NCI-H2196 treated with DMSO at 0.1 percent for 48 hours (cell line): ENCODE results near the gene LDB2.

Source experiments
- DNase-seq: peaks from one replicate; lab custom pipeline; 2025; ENCODE audit not compliant: unreplicated experiment; lab: John Stamatoyannopoulos, UW

The LDB2 gene

GRCh38 chr4:16759931-16760582 lies 138.4 kb downstream of the LDB2 start:
- DNase-seq: no peak

DNA sequence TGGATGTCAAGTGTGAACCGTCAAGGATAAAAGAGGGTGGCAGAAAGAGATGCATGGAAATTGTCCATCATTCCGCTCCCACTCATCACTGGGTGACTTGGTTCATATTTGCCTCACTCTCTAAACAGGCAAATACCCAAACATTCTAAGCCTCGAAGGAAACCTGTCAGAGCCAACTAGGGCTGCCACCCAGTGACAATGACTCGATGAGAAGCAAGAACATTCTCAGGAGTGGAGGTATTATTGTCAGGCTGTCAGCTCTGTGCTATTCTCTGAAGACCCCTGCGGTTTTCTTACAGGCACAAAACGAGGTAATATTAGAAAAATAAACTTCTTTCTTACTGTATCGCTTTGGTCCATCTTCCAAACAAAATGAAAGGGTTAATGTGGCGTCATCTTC lies 139.6 kb downstream of the LDB2 start:
- DNase-seq: no peak

DNA sequence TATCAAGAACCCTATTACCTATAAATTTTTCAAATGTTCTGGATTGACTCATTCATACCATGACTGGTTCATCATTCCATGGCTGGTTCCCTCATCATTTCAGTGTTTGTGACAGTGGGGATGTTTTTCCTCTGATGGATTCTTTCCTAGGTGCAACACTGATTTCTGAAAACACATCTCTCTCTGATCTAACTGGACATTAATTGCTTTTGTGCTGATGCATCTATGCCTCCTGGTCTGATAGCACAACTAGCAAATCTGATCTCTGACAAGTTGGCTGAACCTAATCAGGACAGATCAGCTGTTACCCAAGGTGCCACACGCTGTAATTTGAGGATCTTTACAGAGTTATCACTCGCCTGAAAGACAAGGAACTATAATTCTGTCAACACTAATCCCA lies 140.2 kb downstream of the LDB2 start:
- no peak for DNase-seq

GRCh38 chr4:16757080-16757521 lies 141.3 kb downstream of the LDB2 start:
- no peak for DNase-seq

DNA sequence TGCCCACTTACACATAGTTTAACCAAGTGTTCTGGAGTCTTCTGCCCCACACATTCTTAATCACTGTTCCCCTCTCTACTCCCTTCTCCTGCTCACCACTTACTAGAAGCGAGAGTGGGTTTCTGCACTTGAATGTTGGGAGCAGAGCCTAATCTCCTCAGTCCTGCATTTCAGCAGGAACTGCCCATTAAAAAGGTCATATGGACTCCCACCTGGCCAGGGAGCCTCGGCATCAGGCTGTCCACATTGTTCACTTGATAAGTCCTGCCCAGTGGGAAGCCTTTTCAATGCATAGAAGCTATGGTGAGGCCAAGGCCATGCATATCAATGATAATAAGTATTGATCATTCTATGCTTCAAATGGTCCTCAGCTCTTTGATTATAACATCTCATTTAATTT lies 144.3 kb downstream of the LDB2 start:
- no peak for DNase-seq

GRCh38 chr4:16752150-16752549 lies 146.3 kb downstream of the LDB2 start:
- no peak for DNase-seq

DNA sequence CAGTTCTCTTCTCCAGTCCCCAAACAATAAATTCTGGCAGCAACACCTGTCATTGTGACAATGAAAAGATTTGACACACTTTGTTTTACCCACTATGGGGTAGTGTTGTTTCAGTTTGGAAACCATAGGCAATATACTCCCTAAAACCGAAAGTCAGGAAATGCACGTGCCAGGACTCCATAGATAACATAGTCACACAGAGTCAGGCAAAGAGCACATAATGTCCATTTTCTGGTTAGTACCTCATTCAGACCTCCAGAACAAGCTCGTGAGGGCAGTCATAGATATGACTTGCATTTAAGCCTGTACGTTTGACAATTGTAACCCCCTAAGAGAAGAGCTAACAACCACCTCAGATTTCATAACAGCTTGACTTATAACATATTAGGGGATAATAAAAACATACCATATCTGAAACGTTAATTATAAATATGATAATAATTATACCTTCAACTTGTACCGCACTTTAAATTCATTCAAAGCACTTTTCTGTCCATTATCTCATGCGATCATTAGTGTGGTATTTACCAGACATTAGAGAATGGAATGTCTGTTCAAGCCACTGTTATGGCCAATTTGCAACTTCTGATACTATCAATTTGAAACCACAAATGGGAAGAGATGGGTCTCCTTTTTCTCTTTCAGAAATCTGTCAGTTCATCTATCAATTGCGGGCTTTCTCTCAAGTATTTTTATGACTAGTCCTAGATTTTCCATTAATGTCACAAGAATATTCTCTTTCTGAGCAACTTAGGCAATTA lies 147.4 kb downstream of the LDB2 start:
- no peak for DNase-seq

DNA sequence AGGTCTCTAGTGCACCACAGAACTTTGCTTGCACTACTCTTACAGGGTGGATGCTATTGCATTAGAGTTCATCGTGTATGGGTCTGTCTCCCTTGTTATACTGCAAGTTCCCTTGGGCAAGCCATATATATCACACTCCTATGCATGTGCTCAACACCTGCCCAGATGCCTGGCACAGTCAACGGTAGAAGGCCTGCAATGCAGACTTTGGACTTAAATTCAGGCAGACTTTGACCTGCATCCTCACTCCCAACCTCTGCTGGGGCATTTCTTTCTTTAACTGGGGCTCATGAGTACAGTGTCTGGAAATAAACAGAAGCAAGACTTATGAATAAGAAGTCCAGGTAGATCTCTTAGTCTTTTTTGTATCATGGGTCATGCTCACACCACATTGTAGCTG lies 148.2 kb downstream of the LDB2 start:
- no peak for DNase-seq

GRCh38 chr4:16745887-16746286 lies 152.6 kb downstream of the LDB2 start:
- DNase-seq: no peak

DNA sequence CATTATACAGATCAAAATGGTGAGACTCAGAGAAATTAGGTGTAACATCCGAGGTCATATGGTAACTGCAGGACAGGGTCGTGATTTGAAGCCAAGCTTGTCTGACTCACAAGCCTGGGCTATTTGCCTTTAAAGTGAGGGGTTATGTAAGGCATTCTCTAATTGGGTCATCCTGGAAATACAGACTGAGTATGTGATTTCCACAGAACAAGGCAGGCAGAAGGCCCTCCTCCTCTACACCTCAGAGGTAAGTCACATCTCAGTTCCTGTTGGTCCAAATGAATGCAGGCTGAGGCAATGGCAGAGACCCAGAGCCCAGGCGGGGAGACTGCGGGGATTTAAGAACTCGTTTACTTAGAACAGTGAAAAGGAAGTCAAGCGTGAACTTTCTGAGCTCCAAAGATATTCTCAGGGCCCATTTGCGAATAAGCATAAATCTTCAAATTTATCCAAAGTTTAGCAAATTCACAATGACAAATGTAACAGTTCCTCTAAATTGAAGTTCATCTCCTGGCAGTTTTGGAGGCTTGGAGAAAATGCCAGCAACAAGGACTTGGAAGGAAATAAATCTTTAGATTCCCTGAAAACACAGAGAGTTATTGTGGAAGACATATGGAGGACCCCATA lies 153.3 kb downstream of the LDB2 start:
- DNase-seq: no peak

DNA sequence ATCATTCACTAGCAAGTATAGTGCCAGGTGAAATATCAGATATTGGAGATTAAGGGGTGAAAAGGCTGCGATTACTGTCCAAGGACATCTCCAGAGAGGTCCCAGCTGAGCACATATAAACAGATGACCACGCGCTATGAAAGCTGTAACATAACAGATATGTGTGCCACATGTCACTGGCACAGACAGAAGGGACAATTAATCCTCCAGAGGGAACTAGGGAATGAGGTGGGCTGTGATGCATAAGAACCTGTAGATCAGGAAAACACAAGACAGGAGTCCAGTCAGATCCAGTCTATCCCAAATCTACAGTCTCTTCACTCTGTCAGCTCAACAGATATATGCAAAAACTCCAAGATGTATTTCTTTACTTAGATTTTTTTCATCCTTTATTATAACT lies 157.2 kb downstream of the LDB2 start:
- DNase-seq: no peak

DNA sequence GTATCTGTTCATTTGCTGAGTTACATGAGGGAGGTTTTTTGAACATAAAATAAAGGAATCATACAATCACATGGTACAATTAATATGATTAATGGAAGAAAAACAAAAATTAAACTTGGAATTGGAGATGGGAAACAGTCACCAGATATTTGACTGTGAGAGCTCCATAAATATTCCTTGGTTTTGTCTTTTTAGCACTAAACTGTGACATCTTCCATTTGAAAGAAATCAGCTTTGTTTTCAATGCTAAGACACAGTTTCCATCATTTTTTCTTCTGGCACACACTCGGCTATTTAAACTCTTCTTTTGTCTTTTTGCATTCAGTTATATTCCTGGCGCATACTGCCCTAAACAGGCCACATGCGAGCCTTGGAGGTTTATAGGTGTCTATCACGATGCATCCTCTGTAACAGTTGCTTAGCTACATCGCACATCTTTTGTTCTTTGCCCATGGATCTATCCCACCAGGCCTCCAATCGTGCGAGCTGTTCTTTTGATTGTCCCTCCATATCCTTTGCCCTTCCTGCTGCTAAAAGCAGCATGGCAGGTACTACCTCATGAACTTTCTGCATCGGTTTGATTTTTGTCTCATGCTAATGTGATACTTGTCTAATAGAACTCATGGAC lies 158.3 kb downstream of the LDB2 start:
- no peak for DNase-seq

GRCh38 chr4:16738558-16738957 lies 159.9 kb downstream of the LDB2 start:
- no peak for DNase-seq

- DNase-seq: no peak
These were observed 164.9 kb downstream of the LDB2 start for GRCh38 chr4:16733509-16733908.

- no peak for DNase-seq
These were observed 165.7 kb downstream of the LDB2 start for GRCh38 chr4:16732741-16733140.

DNA sequence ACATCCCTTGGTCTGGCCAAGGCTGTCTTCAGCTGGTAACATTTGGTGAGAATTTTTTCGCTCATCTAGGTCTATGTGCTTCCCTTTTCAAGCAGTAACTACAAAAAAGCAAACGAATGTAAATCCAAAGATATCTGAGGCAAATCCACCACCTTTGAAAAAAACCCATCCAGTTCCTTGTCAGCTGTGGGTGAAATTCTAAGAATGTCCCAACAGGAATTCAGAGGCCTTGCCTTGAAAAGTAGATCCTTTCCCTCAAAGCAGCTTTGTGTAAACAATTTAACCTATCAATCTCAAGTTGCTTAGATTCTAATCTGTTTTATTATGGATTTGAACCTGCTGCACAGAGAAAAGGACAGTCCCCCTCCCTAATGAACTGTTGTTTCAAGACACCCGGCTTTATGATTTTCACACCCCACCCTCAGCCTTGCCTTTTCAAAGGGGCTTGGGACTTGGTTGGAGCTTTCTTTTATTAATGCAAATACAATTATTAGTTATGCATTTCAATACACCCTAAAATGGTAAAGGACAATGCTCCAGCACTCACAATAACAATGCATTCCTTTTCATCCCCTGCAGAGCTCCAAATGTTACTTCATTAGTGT lies 166.6 kb downstream of the LDB2 start:
- no peak for DNase-seq

GRCh38 chr4:16730522-16731205 lies 167.8 kb downstream of the LDB2 start:
- no peak for DNase-seq

GRCh38 chr4:16729336-16729735 lies 169.1 kb downstream of the LDB2 start:
- DNase-seq: no peak

DNA sequence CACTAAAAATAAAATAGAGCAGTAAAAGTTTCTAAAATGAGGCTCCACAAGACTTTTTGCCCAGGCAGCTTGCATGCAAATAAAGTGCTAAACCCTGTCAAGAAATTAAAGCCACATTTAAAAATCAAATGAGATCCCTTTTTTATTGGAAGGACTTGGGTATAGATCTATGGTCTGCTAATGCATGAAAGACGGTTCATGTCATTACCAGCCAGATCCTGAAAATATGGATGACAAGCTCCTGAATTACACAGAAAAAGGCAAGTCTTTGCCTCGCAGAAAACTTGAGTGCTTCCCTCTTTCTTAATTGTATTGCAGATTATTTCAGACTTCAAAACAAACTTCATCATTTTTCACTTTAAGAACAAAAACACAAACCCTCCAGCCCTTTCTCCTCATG lies 169.6 kb downstream of the LDB2 start:
- no peak for DNase-seq

DNA sequence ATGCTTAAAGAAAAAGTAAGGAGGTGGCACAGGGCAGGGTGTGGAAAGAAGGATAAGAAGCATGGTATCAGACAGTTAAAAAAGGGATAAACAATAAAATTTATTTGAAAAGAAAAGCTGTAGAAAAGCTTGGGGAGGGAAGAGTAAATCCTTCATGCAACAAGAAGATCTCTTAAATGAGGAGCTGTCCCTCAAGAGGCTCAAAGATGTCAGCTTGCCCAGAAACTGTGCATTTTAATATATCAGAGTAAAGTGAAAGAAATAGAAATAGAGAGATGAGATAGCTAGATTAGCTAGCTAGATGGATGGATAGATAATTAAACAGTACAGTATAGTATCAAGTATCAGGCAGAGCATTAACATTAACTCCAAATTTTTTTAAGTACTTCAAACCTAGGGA lies 170.3 kb downstream of the LDB2 start:
- no peak for DNase-seq

DNA sequence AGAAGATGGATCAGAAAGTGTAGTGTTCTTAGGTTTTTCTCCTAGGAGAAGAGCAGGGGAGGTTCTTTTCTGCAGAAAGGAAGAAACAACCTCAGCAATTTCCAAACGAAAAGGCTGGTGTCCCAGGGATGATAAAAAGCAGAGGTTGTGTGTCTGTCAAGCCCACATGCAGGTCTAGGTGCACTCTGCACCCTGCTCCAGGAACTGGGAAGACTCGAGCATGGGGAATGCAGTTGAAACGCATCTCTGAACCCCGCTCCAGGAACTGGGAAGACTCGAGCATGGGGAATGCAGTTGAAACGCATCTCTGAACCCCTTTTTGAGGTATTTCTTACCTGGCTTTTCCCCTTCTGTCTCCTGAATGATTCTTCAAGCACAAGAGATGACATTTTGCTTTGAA lies 171.2 kb downstream of the LDB2 start:
- DNase-seq: no peak
